Endothelial cell of umbilical vein (primary cell): ENCODE measurements around the gene APOBEC4.

Experiments
- EZH2 ChIP-seq: IDR thresholded peaks from 2 replicates; pipeline ENCODE4 v1.6.1; 2012; ENCODE audit warnings: borderline replicate concordance, low read depth, mild to moderate bottlenecking, moderate library complexity, low read length, inconsistent platforms; ENCODE audit not compliant: severe bottlenecking
- MYC ChIP-seq: IDR thresholded peaks from one replicate; pipeline ENCODE4 v1.6.1; 2011; ENCODE audit warnings: mild to moderate bottlenecking, low read depth, low read length
- POLR2A ChIP-seq: IDR thresholded peaks from 2 replicates; pipeline ENCODE4 v1.6.1; 2012; ENCODE audit warnings: low read depth, mild to moderate bottlenecking, control low read depth, low read length
- POLR2AphosphoS5 ChIP-seq: IDR thresholded peaks from 2 replicates; pipeline ENCODE4 v1.6.1; 2012; ENCODE audit warnings: low read depth, mild to moderate bottlenecking, control low read depth, low read length, moderate library complexity; ENCODE audit not compliant: insufficient read depth
- TF ChIP-seq, protein P1 (sequence below), 2 donors: IDR thresholded peaks; 1 replicate in 1 of 2; 2 replicates in 1 of 2; pipeline ENCODE4 v1.5.1; 2011; ENCODE audit warnings: low read length in 2 of 2, mild to moderate bottlenecking in 2 of 2, moderate library complexity in 2 of 2, control low read depth in 1 of 2, inconsistent platforms in 1 of 2, low read depth in 1 of 2; ENCODE audit not compliant: insufficient read depth in 1 of 2; ENCODE audit errors: extremely low read depth in 1 of 2

DNA sequence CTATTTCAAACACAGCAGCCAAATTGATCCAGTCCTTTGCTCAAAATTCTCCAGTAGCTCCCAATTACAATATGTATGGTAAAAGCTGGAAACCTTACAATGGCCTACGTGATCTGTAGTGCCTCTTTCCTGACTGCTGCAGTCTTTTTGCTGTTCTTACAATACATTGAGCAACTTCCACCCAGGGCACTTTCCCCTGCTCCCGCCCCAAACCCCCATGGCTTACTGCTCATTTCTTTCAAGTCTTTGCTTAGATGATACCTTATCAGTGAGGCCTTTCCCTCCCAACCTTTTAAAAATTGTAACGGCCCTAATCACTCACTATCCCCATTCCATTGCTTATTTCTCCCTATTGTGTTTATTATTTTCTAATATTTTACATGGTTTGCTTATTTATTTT lies 43.9 kb upstream of the APOBEC4 start:
- TF ChIP-seq POLR2AphosphoS5 (no peak), POLR2A (no peak), EZH2 (no peak), MYC (no peak)
- TF ChIP-seq, protein P1, sequence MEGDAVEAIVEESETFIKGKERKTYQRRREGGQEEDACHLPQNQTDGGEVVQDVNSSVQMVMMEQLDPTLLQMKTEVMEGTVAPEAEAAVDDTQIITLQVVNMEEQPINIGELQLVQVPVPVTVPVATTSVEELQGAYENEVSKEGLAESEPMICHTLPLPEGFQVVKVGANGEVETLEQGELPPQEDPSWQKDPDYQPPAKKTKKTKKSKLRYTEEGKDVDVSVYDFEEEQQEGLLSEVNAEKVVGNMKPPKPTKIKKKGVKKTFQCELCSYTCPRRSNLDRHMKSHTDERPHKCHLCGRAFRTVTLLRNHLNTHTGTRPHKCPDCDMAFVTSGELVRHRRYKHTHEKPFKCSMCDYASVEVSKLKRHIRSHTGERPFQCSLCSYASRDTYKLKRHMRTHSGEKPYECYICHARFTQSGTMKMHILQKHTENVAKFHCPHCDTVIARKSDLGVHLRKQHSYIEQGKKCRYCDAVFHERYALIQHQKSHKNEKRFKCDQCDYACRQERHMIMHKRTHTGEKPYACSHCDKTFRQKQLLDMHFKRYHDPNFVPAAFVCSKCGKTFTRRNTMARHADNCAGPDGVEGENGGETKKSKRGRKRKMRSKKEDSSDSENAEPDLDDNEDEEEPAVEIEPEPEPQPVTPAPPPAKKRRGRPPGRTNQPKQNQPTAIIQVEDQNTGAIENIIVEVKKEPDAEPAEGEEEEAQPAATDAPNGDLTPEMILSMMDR (IDR thresholded peaks at IDR 0.05; ENCODE audit: extremely low read depth in 1 of 2, insufficient read depth in 1 of 2, low read depth in 1 of 2, low read length in 2 of 2) = no peak
